C4-2B (cell line): ENCODE data around the gene KLHL36.

ENCODE experiments used
- CTCF ChIP-seq: fragments of 450-650 bp; conservative IDR thresholded peaks from 2 replicates; pipeline ENCODE4 v1.5.1; 2017; ENCODE audit warnings: mild to moderate bottlenecking
- ZFX ChIP-seq: fragments of 450-650 bp; IDR thresholded peaks from 2 replicates; pipeline ENCODE4 v1.6.1; 2017

- TF ChIP-seq CTCF (no peak), ZFX (no peak)
Observed at GRCh38 chr16:84680165-84680842, 32.0 kb downstream of the KLHL36 start.
